ENCODE results near the gene PIH1D1.

Gene PIH1D1

GRCh38 chr19:49422407-49423070, 29.1 kb downstream of the PIH1D1 start:
- no peak overlapping the region for H3K4me3 ChIP-seq (ENCODE audit: low read depth, low read length)
- peak; percentile 20 for DNase-seq (ENCODE audit: low read depth)
- TF ChIP-seq CTCF (conservative IDR thresholded peaks at IDR 0.05; ENCODE audit: low read depth, low read length) = peak; percentile 39

GRCh38 chr19:49421878-49422202, 29.8 kb downstream of the PIH1D1 start:
- TF ChIP-seq CTCF (conservative IDR thresholded peaks at IDR 0.05; ENCODE audit: low read depth, low read length) = no peak
- DNase-seq (ENCODE audit: low read depth) = no peak

GRCh38 chr19:49421039-49421877, 30.4 kb downstream of the PIH1D1 start:
- H3K4me3 ChIP-seq (ENCODE audit: low read depth, low read length) = no peak overlapping the region
- no peak for TF ChIP-seq CTCF (conservative IDR thresholded peaks at IDR 0.05; ENCODE audit: low read depth, low read length)
- DNase-seq (ENCODE audit: low read depth) = peak; percentile 55

More at GRCh38 chr19:49421878-49422202, 29.8 kb downstream of the PIH1D1 start:
- H3K4me3 ChIP-seq (ENCODE audit: low read depth, low read length) = no peak overlapping the region

GRCh38 chr19:49420227-49420626, 31.4 kb downstream of the PIH1D1 start:
- TF ChIP-seq CTCF (conservative IDR thresholded peaks at IDR 0.05; ENCODE audit: low read depth, low read length) = no peak
- no peak for DNase-seq (ENCODE audit: low read depth)

GRCh38 chr19:49419173-49419572, 32.4 kb downstream of the PIH1D1 start:
- no peak overlapping the region for H3K4me3 ChIP-seq (ENCODE audit: low read depth, low read length)
- DNase-seq (ENCODE audit: low read depth) = peak; percentile 16
- TF ChIP-seq CTCF (conservative IDR thresholded peaks at IDR 0.05; ENCODE audit: low read depth, low read length) = no peak

More at GRCh38 chr19:49420227-49420626, 31.4 kb downstream of the PIH1D1 start:
- H3K4me3 ChIP-seq (ENCODE audit: low read depth, low read length) = no peak overlapping the region

- no peak for TF ChIP-seq CTCF (conservative IDR thresholded peaks at IDR 0.05; ENCODE audit: low read depth, low read length)
- DNase-seq (ENCODE audit: low read depth) = no peak
- H3K4me3 ChIP-seq (ENCODE audit: low read depth, low read length) = no peak overlapping the region
Measured at GRCh38 chr19:49418511-49418910, 33.1 kb downstream of the PIH1D1 start.
